NCI-H2081 treated with DMSO at 0.1 percent for 48 hours (cell line): Measurements from ENCODE around the gene ANXA3.
"Not testable (repeated sequence)": the region's sequence is repeated elsewhere in the genome, so short reads cannot be mapped to it uniquely, and the experiment has no call there.

Source experiments
- DNase-seq: peaks from one replicate; lab custom pipeline; 2025; lab: John Stamatoyannopoulos, UW

ANXA3 gene

DNA sequence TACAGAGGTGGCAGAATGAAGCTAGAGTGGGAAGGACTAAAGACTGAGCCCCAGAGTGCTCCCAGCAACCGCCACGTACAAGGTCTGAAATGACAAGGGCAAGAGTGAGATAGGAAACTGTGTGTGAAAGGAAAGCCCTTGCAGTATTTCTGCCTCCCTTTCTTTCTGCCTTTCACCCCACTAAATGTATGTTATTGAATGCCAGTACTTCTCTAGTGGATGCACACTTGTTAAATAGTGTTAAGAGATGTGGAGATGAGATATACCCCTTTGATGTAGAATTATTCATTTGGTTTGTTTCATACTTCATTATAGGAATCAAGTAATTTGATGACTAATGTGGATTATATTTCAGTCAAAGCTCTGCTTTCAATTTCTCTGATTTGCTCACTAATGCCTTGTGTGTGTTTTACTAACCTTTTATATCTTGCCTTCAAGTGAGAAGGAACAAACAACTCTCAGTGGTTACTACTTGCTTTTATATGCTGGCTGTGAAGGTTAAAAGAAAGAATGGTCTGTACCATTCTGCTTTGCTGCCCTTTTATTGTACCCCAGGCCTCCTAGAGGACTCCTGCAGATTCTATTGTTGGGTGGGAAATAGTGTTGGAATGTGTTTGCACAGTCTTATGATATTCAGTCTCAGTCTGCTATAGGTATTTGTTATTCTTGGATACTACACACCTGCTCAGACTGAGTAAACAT is 8.0 kb upstream of the ANXA3 start:
- DNase-seq, result no peak

GRCh38 chr4:78544678-78545077 is 6.9 kb upstream of the ANXA3 start:
- no peak for DNase-seq

- no peak for DNase-seq
Measured at GRCh38 chr4:78545275-78546246, 6.0 kb upstream of the ANXA3 start.

DNA sequence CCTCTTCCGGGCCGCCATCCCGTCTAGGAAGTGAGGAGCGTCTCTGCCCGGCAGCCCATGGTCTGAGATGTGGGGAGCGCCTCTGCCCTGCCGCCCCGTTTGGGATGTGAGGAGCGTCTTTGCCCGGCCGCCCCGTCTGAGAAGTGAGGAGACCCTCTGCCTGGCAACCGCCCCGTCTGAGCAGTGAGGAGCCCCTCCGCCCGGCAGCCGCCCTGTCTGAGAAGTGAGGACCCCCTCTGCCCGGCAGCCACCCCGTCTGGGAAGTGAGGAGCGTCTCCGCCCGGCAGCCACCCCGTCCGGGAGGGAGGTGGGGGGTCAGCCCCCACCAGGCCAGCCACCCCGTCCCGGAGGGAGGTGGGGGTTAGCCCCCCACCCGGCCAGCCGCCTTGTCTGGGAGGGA is 3.7 kb upstream of the ANXA3 start:
- DNase-seq, result not testable (repeated sequence)

GRCh38 chr4:78548889-78549288 is 2.7 kb upstream of the ANXA3 start:
- DNase-seq, result not testable (repeated sequence)

DNA sequence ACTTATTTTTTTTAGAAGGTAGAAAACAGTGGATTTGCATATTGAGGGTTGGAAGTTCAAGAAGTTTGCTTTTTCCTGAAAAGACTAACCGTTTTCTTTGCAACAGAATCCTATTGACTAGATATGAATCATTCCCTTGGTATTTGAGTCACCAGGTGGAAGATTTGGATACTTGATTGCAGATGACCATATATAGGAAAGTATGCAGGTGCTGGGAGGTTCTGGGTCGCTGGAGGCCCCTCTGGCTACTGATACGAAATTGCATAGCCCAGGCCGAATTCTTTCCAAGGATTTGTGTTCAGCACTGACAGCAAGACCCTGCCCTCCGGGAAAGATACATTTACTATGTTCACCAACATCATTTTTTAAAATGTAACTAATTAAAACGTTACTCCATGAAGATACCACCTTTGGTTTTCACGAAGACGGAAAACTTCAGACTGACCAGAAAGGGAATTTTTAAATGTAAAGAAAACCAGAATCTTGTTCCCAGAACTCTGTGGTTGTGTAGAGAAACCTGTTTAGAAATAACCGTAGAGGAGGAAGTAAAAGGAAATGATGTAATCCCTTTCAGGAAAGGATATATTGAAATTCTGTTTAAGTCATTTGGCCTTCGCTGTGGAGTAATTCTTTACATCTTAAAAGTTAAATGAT is 946 bp downstream of the ANXA3 start:
- DNase-seq, result no peak

DNA sequence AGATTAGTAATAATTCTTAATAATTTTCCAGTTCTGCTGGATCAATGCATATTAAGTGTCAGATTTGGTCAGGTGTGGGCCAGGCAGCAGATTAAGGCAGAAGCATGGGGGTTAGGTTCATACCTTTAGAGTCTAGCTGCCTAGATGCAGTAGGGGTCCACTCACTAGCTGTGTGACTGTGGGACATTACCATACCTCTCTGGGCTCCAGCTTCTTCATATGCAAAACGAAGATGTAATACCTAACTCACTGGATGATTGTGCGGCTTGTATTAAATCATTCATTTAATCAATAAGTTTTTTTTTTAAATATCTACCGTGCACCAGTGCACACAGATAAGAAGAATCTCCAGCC is 1.4 kb downstream of the ANXA3 start:
- DNase-seq, result no peak

DNA sequence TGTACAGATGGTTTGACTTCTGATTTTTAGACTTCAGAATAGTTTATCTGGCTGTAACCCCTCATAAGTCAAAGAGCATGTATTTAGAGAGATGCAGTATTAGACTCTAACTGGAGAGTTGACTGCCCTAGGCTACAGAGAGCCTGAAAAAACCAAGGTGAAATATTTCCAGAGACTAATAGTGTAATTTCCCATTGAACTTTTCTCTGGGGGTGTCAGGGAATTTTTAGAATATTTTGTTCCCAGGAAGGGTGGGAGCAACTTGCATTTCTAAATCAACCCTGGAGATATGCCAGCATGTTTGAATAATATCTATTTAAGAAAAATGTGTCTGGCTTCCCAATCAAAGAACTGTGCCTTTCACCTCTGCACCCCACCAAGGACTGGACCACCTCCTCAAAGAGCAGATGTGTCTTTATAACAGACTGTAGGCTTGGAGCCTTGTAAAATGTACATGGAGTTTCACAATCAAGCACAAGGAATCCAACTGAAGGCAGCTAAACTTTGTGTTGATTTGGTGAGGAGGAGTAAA is 2.0 kb downstream of the ANXA3 start:
- no peak for DNase-seq

DNA sequence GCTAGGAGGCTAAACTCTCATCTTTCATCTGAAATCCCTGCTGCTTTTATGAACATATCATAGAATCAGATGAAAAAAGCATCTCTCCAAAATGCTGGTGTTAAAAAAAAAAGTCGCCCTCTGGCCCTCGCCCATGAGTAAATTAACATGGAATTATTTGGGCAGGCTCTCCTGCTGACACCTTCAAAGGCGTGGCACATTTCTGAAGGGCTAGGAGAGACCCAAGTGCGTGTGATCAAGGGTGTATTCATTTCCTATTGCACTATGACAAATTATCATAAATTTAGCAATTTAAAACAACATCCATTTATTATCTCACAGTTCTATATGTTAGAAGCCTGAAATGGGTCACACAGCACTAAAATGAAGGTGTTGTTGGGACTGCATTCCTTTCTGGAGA is 5.1 kb downstream of the ANXA3 start:
- DNase-seq, result no peak

GRCh38 chr4:78557841-78558240 is 6.3 kb downstream of the ANXA3 start:
- no peak for DNase-seq

DNA sequence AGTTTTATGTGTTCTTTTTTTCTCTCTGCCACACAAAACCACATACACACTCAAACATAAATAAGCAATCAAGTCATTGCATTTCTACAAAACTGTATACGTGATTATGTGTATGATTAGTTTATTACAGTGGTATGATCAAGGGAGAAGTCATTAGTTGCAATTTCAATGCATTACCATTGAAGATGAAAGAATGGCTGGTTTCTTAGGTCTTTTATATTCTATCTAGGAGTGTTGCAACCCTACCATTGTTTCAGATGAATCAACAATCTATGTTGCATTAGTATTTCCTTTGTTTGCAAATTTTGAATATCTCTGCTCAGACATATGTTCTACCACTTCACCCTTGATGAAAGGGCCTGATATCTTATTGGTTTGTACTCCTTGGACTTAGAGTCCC is 6.8 kb downstream of the ANXA3 start:
- DNase-seq, result no peak

DNA sequence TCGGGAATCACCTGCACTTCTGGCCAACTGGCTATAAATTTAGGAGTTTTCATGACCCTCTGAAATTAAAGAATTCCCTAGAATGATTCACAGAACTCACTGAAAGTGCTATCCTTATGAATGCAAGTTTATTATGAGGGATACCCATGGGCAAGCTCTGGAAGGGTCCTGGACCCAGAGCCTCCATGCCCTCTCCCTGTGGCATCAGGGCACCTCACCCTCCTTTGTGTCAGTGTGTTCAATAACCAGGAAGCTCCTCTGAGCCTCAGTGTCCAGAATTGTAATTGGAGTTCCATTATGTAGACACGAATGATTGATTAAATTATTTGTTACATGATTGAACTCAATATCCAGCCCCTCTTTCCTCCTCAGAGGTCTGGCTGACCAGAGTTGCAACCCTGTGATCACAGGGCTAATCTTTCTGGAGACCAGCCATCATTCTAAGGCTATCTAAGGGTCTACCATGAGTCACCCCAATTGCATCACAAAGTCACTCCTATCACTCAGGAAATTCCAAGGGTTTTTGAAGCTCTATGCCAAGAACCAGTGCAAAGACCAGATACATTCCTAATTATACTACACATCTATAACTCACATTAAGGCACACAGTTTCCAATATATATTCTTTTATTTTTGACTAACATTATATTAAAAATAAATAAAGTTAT is 8.9 kb downstream of the ANXA3 start:
- DNase-seq, result no peak

DNA sequence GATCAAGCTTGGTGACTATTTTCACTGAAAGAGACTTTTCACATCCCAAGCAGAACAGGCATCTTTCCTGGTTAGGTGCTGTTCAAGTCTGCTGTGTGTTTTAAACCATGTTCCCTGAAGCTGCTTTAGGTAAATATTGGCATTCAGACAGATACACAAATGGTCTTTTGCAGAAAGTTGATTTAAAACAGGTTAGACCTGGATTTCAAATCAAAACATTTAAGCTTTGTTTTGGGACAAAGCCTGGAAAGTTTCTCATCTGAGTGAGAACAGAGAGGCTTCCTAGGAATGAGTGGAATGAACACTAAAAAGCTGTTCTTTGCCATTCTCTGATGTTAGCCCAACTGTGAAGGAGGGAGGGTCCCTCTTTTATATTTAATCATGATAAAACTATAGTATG is 10.1 kb downstream of the ANXA3 start:
- no peak for DNase-seq

GRCh38 chr4:78562687-78563086 is 11.1 kb downstream of the ANXA3 start:
- DNase-seq, result no peak

- no peak for DNase-seq
Measured at GRCh38 chr4:78565971-78566372, 14.4 kb downstream of the ANXA3 start.

GRCh38 chr4:78566834-78567499 is 15.4 kb downstream of the ANXA3 start:
- no peak for DNase-seq

- no peak for DNase-seq
Measured at GRCh38 chr4:78567500-78568060, 16.0 kb downstream of the ANXA3 start.

DNA sequence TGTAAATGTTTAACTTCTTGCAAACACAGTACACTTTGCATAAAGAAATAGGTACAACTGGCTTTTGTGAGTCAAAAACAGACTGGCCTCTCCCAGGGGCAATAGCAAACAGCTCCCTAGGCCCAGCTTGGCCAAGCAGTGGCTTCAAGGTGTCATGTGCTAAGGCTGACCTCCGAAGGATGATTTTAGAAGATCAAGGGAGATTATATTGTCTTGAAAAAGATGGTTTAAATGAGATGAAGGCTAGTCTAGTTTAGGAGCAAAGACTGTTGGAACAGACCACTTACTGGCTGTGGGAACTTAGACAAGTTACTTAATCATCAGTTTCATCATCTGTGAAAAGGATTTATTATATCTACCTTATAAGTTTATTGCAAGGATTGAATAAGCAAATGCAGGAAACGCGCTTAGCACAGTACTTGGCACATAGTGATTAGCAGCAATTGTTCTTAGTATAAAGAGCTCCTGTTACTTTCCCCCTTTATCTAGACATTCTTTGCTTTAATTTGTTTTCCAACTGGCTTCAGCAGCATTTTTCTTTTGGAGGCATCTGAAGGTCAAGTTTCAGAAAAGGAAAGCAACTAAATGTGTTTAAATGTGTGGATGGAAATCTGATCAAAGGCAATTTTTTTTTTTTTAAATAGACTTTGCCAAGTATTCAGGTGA is 17.2 kb downstream of the ANXA3 start:
- DNase-seq, result no peak

DNA sequence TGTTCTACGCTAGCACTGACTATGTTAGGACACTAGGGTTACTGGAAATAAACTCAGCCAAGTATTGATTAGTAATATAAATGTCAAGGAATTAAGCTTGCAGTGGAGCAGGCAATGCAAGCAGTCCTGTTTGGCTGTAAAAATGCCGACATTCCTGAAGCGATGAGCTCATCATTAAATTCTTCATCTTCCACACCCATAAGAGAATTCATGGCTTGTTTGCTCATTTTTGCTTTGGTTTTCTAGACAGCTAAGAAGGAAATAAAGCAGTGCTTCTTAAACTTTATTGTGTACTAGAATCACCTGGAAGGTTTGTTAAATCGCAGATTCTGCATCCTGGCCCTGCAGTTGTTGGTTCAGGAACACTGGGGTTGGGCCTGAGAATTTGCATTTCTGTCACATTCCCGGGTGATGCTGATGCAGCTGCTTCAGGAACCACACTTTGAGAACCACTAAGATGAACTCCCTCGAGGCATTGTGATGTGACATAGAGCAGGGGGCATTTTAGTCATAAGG is 17.8 kb downstream of the ANXA3 start:
- DNase-seq, result no peak

- DNase-seq, result no peak
Measured at GRCh38 chr4:78570117-78570516, 18.5 kb downstream of the ANXA3 start.
